BE2C (cell line): ENCODE data around the gene CPEB3.

ENCODE experiments used
- DNase-seq: peaks from one replicate; pipeline ENCODE4 v3.0.0-alpha.2; 2020
- H3K27me3 ChIP-seq: fragments of 250-450 bp; sonication (Bioruptor Pico); 2 replicates; pipeline ENCODE4 v1.5.1; 2020; ENCODE audit warnings: mild to moderate bottlenecking
- H3K36me3 ChIP-seq: fragments of 250-450 bp; sonication (Bioruptor Pico); 2 replicates; pipeline ENCODE4 v1.5.1; 2020; ENCODE audit warnings: mild to moderate bottlenecking
- H3K4me1 ChIP-seq: fragments of 250-450 bp; sonication (Bioruptor Pico); 2 replicates; pipeline ENCODE4 v1.5.1; 2020
- H3K4me3 ChIP-seq: 2 replicates; pipeline ENCODE4 v1.5.1; 2011; ENCODE audit warnings: low read depth, low read length
- H3K9me3 ChIP-seq: fragments of 250-450 bp; sonication (Bioruptor Pico); 2 replicates; pipeline ENCODE4 v1.5.1; 2020
- CTCF ChIP-seq: IDR thresholded peaks from 2 replicates; pipeline ENCODE4 v1.5.1; 2012; ENCODE audit warnings: mild to moderate bottlenecking, low read depth, low read length

CPEB3 gene

GRCh38 chr10:92066386-92066785 lies 224.5 kb downstream of the CPEB3 start:
- no peak for TF ChIP-seq CTCF
- Histone ChIP-seq H3K27me3 (no peaks in the 10 kb centered on the region), H3K36me3 (no peaks in the 10 kb centered on the region), H3K9me3 (no peaks in the 10 kb centered on the region), H3K4me1 (peaks cover 7% of the 10 kb centered on the region; the same call in 1 of the 2 replicates), H3K4me3 (no peak overlapping the region)
- DNase-seq: peak; percentile 48

GRCh38 chr10:92064506-92064905 lies 226.4 kb downstream of the CPEB3 start:
- Histone ChIP-seq H3K27me3 (no peaks in the 10 kb centered on the region), H3K4me1 (peaks cover 7% of the 10 kb centered on the region; the same call in 1 of the 2 replicates), H3K9me3 (no peaks in the 10 kb centered on the region), H3K4me3 (no peak overlapping the region), H3K36me3 (no peaks in the 10 kb centered on the region)
- no peak for DNase-seq
- no peak for TF ChIP-seq CTCF

GRCh38 chr10:92062273-92062672 lies 228.6 kb downstream of the CPEB3 start:
- DNase-seq: no peak
- H3K27me3 ChIP-seq: no peaks in the 10 kb centered on the region
- H3K4me3 ChIP-seq: no peak overlapping the region
- no peaks in the 10 kb centered on the region for H3K9me3 ChIP-seq
- no peak for TF ChIP-seq CTCF
- peaks cover 7% of the 10 kb centered on the region; the same call in 1 of the 2 replicates for H3K4me1 ChIP-seq
- H3K36me3 ChIP-seq: no peaks in the 10 kb centered on the region

- Histone ChIP-seq H3K9me3 (no peaks in the 10 kb centered on the region), H3K36me3 (peaks cover 3% of the 10 kb centered on the region; the same call in 1 of the 2 replicates), H3K4me1 (no peaks in the 10 kb centered on the region), H3K4me3 (no peak overlapping the region), H3K27me3 (no peaks in the 10 kb centered on the region)
- no peak for DNase-seq
- TF ChIP-seq CTCF: no peak
Observed at GRCh38 chr10:92054807-92055206, 236.1 kb downstream of the CPEB3 start.

- Histone ChIP-seq H3K4me1 (no peaks in the 10 kb centered on the region), H3K9me3 (no peaks in the 10 kb centered on the region), H3K36me3 (peaks cover 3% of the 10 kb centered on the region; the same call in 1 of the 2 replicates), H3K27me3 (no peaks in the 10 kb centered on the region), H3K4me3 (no peak overlapping the region)
- no peak for TF ChIP-seq CTCF
- DNase-seq: no peak
Observed at GRCh38 chr10:92052741-92053140, 238.1 kb downstream of the CPEB3 start.

GRCh38 chr10:92052088-92052487 lies 238.8 kb downstream of the CPEB3 start:
- peaks cover 3% of the 10 kb centered on the region; the same call in 1 of the 2 replicates for H3K36me3 ChIP-seq
- no peak for TF ChIP-seq CTCF
- no peaks in the 10 kb centered on the region for H3K27me3 ChIP-seq
- no peaks in the 10 kb centered on the region for H3K4me1 ChIP-seq
- no peak for DNase-seq
- no peak overlapping the region for H3K4me3 ChIP-seq
- no peaks in the 10 kb centered on the region for H3K9me3 ChIP-seq
